ENCODE measurements around the gene STC2.
"Not testable (repeated sequence)": the region's sequence is repeated elsewhere in the genome, so short reads cannot be mapped to it uniquely, and the experiment has no call there.

The STC2 gene, protein sequence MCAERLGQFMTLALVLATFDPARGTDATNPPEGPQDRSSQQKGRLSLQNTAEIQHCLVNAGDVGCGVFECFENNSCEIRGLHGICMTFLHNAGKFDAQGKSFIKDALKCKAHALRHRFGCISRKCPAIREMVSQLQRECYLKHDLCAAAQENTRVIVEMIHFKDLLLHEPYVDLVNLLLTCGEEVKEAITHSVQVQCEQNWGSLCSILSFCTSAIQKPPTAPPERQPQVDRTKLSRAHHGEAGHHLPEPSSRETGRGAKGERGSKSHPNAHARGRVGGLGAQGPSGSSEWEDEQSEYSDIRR

DNA sequence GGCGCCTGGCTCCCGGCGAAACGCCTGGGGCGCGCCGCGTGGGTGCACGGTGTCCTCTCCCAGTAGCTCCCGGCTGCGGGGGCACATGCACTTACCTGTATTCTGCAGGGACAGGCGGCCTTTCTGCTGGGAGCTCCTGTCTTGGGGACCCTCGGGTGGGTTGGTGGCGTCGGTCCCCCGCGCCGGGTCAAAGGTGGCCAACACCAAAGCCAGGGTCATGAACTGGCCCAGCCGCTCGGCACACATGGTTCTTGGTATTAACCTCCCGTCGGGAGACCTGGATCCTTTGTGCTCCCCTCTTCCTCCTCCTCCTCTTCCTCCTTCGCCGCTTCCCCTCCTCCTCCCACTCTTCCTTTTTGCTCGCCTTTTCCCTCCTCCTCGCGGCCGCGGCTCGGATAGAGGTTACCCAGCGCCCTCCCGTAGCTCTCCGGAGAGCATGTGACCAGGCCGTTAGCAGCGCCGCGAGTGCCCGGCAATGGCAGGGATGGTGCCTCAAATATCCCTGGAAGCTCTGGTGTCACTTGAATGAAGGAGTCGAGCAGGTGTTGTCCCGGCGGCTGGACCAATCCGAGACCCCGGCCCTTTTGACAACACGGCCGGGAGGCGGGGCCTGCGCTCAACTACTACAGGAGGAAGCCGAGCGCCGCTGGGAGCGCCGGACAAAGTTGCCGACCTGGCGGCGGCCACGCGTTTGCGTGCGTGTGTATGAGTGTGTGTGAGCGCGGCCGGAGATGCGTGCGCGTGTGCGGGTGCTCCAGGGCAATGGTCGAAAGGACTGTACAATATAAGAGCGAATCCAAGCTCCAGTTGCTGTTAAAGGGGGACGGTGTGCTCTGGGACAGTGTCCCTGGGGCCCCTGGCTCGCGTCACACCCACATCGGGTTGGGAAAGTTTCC lies at the start of gene STC2:
STC2 (minus strand) TSS at position 467 of the 896 bp plus-strand sequence; CDS start at position 246, 221 bp downstream.
- DNase-seq (ENCODE audit: low spot score): no peak

DNA sequence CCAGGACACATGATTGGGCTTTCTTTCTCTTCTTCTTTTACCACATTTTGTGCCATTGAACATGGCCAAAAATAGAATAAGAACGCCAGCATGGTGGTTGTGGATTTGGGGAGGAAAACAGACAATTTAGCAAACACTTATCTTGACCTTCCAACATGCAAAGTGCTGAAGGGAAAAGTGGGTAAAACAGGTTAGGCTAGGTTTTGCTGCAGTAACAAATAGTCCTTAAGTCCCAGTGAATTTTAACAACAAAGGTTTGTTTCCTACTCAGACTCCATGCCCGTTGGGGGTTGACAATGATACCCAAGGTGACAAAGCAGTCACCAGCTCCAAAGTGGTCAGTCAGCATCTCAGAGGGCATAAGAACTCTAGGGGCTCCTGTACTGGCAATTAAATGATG lies 43.2 kb upstream of the STC2 start:
- no peak for DNase-seq (ENCODE audit: low spot score)

DNA sequence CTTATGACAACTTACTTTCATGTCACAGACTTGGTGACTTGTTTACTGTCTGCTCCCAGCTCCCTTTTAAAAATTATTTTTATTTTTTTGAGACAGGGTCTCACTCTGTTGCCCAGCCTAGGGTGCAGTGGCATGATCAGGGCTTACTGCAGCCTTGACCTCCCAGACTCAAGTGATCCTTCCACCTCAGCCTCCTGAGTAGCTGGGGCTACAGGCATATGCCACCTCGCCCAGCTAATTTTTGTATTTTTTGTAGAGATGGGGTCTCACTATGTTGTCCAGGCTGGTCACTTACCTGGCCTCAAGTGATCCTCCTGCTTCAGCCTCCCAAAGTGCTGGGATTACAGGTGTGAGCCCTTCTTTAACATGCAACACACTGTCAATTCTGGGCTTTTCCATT lies 35.2 kb upstream of the STC2 start:
- not testable (repeated sequence) for DNase-seq (ENCODE audit: low spot score)

DNA sequence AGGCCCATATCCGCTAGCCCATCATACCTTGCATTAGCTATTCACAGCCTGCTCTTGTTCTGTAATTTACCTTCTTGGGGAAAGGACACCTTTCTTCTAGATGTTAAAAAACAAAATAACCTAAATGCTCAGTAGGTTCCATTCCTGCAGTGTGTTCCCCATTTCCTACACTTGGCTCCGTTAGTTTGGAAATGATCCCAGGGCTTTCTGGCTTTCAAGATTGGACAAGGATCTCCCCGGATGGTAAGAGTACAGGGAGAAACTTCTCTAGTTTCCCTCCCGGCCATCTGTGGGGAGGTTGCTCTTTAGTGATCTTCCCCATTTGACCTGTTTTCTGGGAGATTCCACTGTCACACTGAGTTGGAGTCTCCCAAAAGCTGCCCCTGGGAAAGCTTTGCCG lies 27.3 kb upstream of the STC2 start:
- DNase-seq (ENCODE audit: low spot score): no peak

DNA sequence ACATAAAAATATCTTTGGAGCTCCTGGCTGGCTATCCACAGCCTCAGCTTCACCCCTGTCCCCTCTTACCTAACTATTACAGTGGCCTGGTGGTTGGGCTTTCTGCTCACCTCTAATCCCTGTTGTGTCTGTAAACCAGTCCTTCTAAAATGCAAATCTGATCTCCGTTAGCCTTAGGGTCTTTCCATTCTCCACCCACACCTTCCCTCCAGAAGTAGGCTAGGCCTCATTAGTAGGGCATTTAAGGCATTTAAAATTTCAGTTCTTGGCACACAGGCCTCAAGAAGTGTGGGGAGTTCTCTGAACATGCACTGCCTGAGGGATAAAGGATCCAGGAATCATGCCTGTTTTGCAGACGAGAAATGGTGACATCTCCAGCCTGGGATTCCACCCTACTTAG lies 26.4 kb upstream of the STC2 start:
- no peak for DNase-seq (ENCODE audit: low spot score)

DNA sequence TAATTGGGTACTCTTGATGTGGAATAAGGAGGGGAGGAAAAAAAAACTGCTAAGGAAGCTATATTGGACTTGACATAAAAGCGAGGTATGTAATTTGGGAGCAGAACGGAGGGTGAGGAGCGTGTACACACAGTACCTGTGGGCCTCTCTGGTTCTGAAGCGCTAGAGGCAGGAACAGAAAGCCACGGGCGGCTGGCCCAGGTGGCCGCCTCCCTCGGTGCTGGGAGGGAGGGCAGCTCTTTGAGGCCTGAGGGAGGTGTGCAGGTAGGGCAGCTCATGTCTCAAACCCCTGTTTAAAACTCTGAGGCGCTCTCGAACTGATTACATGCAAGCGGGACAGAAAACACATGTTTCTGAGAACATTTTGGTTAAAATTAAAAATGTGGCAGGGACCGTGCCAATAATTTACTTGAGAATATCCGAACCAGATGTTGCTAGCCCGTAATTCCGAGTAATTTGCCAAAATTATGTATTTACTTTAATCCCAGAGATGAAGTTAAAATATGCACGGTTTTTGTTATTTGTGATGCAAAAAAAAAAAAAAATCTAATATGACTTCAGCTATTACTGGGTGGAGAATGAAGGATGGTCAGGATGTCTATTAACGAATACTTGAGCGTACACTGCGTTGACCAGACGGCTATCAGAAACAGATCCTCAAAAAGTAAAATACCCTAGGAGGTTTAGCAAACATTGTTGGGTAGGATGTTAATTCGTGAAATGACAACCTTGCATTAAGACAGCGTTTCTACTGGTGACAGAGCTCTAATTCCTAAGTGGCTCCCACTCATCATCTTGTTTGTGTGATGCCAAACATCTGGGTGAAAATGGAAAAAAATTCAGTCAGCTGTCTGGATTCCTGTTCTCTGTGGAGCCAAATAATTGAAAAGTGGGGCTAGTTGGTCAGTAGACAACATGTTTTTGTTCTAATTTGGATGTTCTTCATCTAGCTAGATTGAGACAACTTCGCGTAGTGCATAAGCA lies 24.4 kb upstream of the STC2 start:
- no peak for DNase-seq (ENCODE audit: low spot score)

DNA sequence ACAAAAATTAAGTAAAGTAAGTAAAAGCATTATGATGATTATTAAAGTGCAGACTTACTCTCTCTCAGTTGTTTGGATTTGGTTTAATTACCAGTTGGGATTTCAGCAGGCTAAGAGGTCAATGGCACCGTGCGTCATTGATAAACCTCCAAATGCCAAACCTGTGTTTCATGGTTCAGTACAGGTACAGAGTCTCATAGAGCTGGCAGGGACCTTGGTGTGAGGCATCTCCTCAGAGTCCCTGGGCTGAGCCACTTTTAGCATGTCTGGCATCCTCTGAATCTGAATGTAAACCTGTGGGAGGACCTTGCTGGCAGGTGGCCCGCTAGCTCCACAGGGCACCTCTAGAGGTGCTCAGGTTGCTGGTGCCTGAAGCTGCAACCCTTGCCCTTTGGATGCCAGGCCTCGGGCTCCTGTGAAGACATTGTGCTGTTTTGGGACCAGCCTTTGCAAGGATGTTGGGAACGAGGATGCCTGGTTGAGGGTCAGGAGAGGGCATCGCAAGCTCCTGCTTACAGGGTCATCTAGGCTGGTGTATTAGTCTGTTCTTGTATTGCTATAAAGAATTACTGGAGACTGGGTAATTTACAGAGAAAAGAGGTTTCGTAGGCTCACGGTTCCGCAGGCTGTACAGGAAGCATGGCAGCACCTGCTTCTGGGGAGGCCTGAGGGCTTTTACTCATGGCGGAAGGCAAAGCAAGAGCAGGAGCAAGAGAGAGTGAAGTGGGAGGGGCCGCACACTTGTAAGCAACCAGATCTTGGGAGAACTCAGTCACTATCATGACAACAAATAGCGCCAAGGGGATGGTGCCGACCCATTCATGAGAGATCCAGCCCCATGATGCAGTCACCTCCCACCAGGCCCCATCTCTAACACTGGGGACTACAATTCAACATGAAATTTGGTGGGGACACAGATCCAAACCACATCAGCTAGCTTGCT lies 14.9 kb upstream of the STC2 start:
- no peak for DNase-seq (ENCODE audit: low spot score)

DNA sequence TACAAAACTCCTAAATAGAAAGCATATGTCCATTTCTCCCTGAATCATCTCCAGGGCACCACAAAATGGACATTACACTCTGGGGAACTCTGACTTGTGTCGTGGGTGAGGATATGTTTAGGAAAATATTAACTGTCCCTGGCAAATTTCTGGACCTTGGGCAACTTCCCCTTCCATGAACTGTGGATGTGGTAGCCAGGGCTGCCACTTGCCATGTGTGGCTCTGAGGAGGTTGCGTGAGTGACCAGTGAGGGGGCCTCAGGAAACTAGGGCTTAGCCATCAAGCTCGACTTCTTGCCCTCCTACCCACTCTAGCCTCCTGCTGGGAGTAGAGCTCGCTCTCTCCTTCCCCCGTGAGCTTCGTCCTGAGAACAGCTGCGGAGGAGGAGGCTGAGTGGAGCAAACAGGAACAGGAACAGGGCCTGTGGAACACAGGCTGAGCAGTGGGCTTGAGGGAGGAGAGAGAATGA lies 13.8 kb upstream of the STC2 start:
- DNase-seq (ENCODE audit: low spot score): no peak

DNA sequence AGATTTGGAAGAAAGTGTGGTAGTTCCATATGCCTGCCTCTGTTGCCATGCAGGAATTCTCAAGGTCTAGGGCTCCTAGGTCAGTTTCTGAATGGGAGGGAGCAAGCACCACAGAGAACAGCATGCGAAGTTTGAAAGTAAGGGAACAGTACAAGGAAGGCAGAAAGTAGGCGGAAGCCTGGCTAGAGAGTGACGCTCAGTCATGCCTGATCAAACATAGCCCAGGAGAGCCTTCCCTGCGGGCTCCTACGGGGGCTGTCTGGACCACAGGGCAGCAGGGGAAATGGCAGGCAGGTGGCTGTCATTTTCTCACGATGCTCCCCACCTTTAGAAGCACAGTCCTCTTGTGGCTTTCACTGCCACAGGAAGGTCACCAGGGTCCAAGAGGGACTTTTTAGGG lies 12.8 kb upstream of the STC2 start:
- DNase-seq (ENCODE audit: low spot score): no peak

DNA sequence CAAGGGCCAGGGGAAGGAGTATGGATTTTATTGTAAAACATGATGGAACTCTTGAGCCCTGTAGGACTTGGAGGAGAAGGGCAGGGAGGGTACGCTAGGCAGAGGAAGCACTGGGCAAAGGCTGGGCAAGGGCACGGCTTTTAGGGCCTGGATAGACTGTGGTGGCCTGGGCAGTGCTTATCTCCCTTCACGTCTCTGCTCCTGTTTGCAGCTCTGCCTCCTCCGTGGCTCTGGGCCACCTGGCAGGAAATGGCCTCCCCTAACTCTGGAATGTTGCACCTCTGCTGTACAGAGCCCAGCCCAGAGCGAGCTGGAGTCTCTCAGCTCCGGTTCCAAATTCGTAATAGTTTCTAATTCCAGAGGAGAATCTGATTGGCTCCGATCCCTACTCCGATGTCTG lies 12.2 kb upstream of the STC2 start:
- no peak for DNase-seq (ENCODE audit: low spot score)

DNA sequence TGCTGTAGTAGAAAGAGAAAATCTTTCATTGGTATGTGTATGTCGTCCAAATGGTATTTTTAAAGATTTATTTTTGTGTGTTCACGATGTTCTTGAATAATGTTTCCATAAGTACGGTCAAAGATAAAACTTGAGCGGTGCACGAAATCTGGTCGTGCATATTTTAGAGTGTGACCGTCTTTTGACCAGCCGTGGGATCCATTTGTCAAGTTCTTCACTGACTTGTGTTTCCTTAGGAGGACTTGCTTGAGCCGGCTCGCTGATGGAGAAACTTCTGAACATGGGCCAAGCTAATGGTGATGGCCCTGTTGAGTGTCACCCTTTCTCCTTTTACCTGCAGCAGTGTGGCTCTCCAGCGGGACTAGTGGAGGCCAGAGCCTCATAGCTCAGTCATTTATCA lies 11.1 kb upstream of the STC2 start:
- DNase-seq (ENCODE audit: low spot score): no peak

DNA sequence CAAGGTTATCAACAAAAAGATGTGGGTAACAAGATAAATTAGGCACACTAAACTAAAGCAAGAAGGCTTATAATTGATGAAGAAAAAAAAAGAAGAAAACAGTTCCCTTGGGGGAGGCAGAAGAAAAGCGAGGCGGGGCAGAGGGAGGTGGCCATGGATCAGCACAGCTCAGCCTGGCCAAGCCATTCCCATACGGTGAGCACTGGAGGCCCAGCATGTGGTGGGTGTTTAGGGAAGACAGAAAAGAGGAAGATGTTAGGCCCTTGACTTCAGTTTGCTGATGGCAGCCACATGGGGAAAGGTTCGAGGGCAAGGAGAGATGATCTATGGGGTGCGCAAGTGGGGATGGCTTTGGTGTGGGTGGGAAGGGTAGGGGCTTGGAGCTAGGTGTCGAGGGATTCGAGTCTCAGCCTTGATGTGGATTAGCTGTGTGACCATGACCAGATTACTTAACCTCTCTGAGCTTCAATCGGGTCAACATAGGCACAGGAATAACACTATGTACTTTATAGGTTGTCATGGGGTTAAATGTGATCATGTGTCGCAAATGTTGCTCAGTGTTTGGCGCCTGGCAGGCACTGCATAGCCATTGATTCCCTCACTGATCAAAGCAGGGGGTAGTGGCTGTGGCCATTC lies 10.3 kb upstream of the STC2 start:
- DNase-seq (ENCODE audit: low spot score): no peak

DNA sequence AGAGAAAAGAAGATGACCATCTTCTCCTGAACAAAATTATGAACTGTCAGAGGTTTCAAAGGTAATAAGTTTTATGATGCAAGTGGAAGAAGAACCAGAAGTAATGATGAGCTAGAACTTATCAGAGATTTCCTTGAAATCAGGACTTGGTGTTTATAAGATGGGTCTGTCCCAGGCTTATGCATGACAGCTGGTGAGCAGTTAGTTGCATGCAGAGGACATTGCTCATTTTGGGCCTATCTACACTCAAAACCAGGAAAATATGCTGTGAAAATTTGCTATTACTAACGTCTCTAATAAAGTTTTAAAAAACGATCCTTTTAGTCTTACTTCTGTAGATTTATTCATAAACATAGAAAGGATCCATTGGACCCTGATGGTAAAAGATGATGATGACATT lies 6.6 kb upstream of the STC2 start:
- DNase-seq (ENCODE audit: low spot score): no peak

DNA sequence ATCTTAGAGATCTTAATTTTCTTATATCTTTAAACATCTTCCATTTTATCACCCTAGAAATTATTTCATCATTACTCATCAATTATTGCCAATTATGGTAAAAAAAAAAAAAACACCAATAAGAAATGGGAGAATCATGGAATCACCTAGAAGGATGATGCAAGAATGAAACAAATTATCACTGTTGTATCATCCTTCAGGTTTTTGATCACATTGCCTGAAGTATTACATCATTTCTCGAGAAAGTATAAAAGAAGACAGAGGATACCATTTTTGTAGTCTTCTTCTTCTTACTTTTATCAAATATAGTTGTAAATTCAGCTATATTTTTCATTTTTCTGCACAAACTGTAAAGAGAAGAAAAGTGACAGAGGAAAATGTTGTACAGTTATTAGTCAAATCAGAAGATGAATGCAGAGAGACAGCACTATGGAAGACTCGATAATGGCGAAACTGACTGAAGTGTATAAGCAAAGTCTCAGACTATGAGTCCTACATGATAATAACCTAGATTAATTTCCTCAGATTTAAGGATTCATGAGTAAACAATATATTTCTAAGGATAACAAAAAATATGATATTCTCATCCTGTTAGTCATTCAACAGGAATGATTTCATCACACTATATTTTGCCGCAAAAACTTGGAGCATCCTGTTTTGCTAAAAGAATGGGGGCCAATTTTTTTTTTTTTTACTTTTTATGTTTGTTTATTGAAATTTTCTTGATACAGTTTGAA lies 5.9 kb upstream of the STC2 start:
- DNase-seq (ENCODE audit: low spot score): no peak

DNA sequence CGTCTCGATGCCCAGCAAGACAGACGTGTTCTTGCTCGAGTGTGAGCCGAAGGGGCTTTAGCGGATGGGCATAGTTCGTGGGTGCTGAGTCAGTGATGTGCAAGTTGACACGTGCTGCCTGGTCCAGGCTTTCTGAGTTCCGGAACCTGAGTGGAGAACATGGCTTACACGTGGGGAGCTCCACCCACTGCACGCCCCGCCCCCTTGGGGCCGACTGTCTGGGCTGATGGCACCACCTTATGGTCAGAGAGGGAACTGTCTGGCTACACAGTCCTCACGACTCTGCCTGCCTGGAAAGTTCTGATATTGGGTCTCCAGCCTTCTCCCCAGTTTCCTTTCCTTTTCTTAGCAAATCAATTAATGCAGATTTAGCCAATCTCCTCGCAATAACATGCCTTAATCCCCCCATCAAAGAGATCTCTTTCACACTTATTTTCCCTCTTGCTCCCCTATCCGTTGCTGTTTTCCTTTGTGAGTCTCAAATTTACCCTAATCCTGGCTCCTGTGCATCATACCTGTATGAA lies 3.8 kb upstream of the STC2 start:
- DNase-seq (ENCODE audit: low spot score): peak; percentile 46

DNA sequence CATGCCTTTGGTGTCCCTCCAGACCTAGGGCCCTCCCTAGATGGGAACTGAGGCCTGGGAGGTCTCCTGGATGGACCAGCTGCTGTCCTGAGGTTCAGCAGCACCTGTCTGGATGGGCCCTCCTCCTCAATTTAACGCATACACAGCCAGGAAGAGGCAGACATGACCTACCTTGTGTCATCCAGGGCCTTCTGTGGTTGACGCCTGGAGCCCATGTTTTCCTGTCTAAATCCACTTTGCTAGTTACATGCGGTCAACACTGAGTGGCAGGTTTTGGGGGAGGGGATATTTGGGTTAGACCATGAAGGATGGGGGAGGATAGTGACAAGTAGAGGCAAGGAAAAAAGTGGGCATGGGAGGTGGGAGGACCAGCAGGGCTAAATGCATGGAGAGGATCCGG lies 3.1 kb upstream of the STC2 start:
- DNase-seq (ENCODE audit: low spot score): no peak

DNA sequence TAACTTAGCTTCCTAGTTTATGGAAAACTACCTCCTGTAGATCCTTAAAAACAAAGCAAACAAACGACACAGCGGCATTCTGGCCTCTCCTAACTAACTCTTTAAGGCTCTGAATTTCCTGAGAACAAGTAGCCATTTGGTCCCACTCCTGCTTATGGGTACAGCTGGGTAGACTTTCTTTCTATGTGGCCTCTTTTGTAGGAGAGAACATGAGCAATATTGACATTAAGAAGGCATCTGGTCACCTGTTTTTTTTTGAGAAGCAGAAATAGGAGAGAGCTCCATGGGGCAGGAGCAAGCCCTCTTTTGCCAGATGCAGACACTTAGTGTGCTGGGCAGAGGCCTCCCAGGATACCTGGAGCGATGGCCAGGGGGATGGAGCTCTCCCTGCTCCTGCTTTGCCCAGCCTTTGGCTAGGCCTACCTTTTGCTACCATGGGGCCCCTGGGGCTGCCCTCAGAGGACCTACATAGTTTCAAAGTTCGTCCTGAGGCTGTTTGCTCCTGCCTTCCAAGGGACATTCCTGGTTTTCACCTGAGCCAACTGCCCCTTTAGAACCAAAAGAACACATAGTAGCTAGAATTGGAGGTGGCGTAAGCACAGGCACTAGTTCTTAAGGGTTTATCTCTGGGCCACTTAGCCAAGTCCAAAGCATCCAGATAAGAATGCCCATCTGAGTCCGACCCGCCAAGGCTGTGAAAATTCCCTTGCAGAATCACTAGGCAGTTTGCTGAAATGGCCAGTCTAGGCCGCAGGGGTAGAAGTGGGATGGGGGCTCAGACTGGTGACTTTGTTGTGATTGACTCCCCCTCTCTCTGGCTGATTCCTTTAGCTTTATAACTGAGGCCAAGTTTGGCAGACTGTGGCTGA lies 2.4 kb upstream of the STC2 start:
- no peak for DNase-seq (ENCODE audit: low spot score)

DNA sequence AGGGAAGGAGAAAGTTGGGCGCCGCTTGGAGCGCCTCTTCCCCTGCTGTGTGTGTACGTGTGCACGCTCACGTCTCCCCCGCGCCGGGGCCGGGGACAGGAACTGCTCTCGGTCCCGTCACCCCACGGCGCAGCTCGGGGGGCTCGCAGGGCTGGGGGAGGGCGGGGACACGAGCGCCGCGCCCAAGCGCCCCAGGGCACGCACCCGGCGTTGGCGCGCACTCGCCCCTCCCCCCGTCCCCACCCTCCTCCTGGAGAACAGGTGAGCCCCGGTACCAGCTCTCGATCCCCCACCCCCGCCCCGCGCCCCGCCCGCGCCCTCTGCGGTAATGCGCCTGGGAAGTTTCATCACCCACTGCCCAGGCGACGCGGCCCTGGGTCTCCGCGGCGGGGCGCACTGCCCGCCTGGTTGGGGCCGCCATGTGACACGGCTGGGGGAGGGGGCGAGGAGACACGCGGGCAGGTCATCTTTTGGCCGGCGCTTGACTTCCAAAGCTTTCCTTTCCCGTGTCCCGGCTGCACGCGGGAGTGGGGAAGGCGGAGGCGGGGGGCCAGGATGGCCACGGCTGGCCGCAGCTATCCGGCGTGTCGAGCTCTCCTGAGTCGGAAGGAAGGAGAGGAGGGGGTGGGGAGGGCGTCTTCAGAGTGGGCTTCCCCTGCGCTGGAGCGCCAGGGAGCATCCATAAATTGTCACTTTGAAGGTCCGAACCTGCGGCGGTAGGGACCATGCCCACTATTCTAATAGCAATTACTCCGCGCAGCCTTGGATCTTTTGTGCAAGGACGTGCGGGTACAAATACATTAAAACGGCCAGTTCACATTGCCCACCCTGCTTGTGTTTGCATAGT lies 1.5 kb upstream of the STC2 start:
- DNase-seq (ENCODE audit: low spot score): no peak

Data from CD4-positive, alpha-beta T cell treated with Interleukin-15 for 4 hours (primary cell).